NCI-H2081 (cell line): Measurements from ENCODE around the gene LRRC8B.
A peak's percentile ranks its signal among the peaks of the same experiment; 100 is the strongest.
"Not testable (repeated sequence)": the region's sequence is repeated elsewhere in the genome, so short reads cannot be mapped to it uniquely, and the experiment has no call there.

Experiments
- DNase-seq, 2 experiments: peaks; one replicate each; lab custom pipeline; 2025; lab: John Stamatoyannopoulos, UW

The LRRC8B gene

GRCh38 chr1:89525169-89525855, 683 bp downstream of the LRRC8B start:
- DNase-seq = peak; percentile 24 to 59

GRCh38 chr1:89527256-89527655, 2.6 kb downstream of the LRRC8B start:
- DNase-seq = no peak

GRCh38 chr1:89527750-89528381, 3.2 kb downstream of the LRRC8B start:
- DNase-seq = peak in 1 of 2 experiments; percentile 0

- no peak for DNase-seq
Observed at GRCh38 chr1:89528382-89528780, 3.8 kb downstream of the LRRC8B start.

- no peak for DNase-seq
Observed at GRCh38 chr1:89529196-89529595, 4.6 kb downstream of the LRRC8B start.

- DNase-seq = peak; percentile 2 to 42
Observed at GRCh38 chr1:89530444-89531089, 5.9 kb downstream of the LRRC8B start.

GRCh38 chr1:89531480-89532139, 7.0 kb downstream of the LRRC8B start:
- no peak for DNase-seq

- no peak for DNase-seq
Observed at GRCh38 chr1:89532228-89532627, 7.6 kb downstream of the LRRC8B start.

- no peak for DNase-seq
Observed at GRCh38 chr1:89532866-89533265, 8.2 kb downstream of the LRRC8B start.

- no peak for DNase-seq
Observed at GRCh38 chr1:89535537-89535936, 10.9 kb downstream of the LRRC8B start.

GRCh38 chr1:89536555-89537341, 12.1 kb downstream of the LRRC8B start:
- DNase-seq = no peak

GRCh38 chr1:89538361-89538760, 13.7 kb downstream of the LRRC8B start:
- DNase-seq = no peak

GRCh38 chr1:89539128-89539527, 14.5 kb downstream of the LRRC8B start:
- DNase-seq = no peak

GRCh38 chr1:89540406-89540970, 15.9 kb downstream of the LRRC8B start:
- no peak for DNase-seq

GRCh38 chr1:89542345-89542744, 17.7 kb downstream of the LRRC8B start:
- DNase-seq = no peak

GRCh38 chr1:89543632-89544031, 19.0 kb downstream of the LRRC8B start:
- DNase-seq = not testable (repeated sequence)

GRCh38 chr1:89545264-89546038, 20.8 kb downstream of the LRRC8B start:
- no peak for DNase-seq

GRCh38 chr1:89546082-89546889, 21.7 kb downstream of the LRRC8B start:
- DNase-seq = no peak

GRCh38 chr1:89546934-89547562, 22.4 kb downstream of the LRRC8B start:
- no peak for DNase-seq
